Breast epithelium (tissue), 4 donors: ENCODE measurements around the gene AGER. TPM values are rescaled to one million over a fixed set of nuclear protein-coding genes. Genes with fewer than 3 reads are reported as not detected.

ENCODE experiments used
- DNase-seq, 2 donors: peaks; one replicate each; pipeline ENCODE4 v3.0.0-alpha.2; 2019; ENCODE audit warnings: low spot score in 2 of 2
- H3K27ac ChIP-seq, 2 donors: fragments of 200-600 bp; sonication (generic) in 1 of 2; one replicate each; pipeline ENCODE4 v1.5.1; 2016 to 2019; ENCODE audit warnings: mild to moderate bottlenecking in 1 of 2
- H3K27me3 ChIP-seq, 2 donors: fragments of 200-600 bp; sonication (generic) in 1 of 2; one replicate each; pipeline versions ENCODE4 v1.5.1 to v1.6.0; 2017 to 2019; ENCODE audit warnings: control low read depth in 1 of 2, mild to moderate bottlenecking in 1 of 2
- H3K36me3 ChIP-seq: fragments of 200-600 bp; one replicate; pipeline ENCODE4 v1.5.1; 2019
- H3K4me1 ChIP-seq, 2 donors: fragments of 200-600 bp; sonication (generic); one replicate each; pipeline ENCODE4 v1.5.1; 2016 to 2019; ENCODE audit warnings: control low read depth in 1 of 2
- H3K4me3 ChIP-seq, 3 donors: fragments of 200-600 bp; sonication (generic); 1 replicate in 2 of 3; 2 replicates in 1 of 3; pipeline ENCODE4 v1.5.1; 2016 to 2019; ENCODE audit warnings: mild to moderate bottlenecking in 3 of 3, moderate library complexity in 2 of 3
- H3K9me3 ChIP-seq, 2 donors: fragments of 200-600 bp; sonication (generic) in 1 of 2; one replicate each; pipeline ENCODE4 v1.5.1; 2016 to 2019; ENCODE audit warnings: control low read depth in 1 of 2
- CTCF ChIP-seq, 3 donors: fragments of 450-650 bp; IDR thresholded peaks; one replicate each; pipeline ENCODE4 v1.5.1; 2016 to 2017; ENCODE audit warnings: antibody characterized with exemption in 3 of 3, mild to moderate bottlenecking in 3 of 3, moderate library complexity in 3 of 3
- POLR2A ChIP-seq: fragments of 450-650 bp; IDR thresholded peaks from one replicate; pipeline ENCODE4 v1.6.1; 2016; ENCODE audit warnings: antibody characterized with exemption, mild to moderate bottlenecking, moderate library complexity
- POLR2AphosphoS5 ChIP-seq, 3 donors: sonication (generic); formaldehyde crosslinking; IDR thresholded peaks; one replicate each; pipeline ENCODE4 v1.6.1; 2017; ENCODE audit warnings: antibody characterized with exemption in 3 of 3
- intact Hi-C: fragments of 100-400 bp; cut with DNase I; formaldehyde crosslinking; loops from one replicate; pipeline ENCODE4 v1.15.1; 2023; ENCODE audit warnings: low total_unique reads
- total RNA-seq, 3 donors: library from RNA; depleted of rRNA; stranded (reverse); fragments of >200 nt; gene quantifications; one replicate each; pipeline ENCODE4 v1.1.0, GENCODE V29; 2016

The AGER gene
- total RNA-seq, 3 donors from 2014 or later = 1.3 to 2.6 (median 1.8) TPM

DNA sequence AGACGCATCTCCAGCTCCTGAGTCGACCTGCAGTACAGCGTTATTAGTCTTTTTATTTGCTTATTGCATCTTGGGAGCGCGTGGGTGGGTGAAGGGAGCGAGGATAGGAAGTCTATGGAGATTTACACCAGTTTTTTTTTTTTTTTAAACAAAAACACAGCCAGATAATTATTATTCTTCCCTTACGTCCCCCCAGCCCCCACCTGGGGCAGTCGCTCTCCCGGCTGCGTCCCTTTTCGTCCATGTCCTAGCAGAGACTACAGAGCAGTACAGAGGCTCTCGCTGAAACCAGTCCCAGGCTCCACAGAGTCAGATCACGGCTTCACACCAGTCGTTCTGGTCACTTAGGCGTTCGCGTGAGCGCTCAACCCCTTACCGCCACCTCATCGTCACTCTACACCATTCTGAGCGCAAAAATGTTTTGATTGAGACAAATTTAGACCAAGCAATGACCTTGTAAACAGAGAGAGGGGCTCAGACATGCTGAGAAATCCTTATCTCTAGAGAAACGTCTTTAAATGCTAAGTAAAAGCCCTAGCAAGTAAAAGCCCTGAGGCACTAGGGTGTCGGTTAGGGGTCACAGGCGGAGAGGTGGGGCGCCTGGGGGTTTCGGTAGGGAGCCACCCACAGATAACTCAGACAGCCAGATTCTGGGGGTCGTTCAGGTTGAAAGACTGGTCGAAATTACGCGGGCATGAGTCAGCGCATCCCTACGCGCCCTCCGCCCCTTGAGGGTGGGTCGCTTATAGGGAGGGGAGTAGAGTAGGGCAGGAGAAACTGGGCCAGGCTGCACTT, 31.1 kb downstream of the AGER start:
- intact Hi-C loops = no loop called here
- Histone ChIP-seq H3K36me3 (no peaks in the 10 kb centered on the region), H3K4me1 (peaks cover 0 to 11% of the 10 kb centered on the region in 2 donors), H3K9me3 (no peaks in the 10 kb centered on the region), H3K27ac (peak overlapping the region; percentile 89 to 98), H3K4me3 (peak overlapping the region; percentile 76 to 84 (median 82)), H3K27me3 (no peaks in the 10 kb centered on the region)
- DNase-seq = no peak
- TF ChIP-seq POLR2A (no peak), CTCF (IDR thresholded peaks at IDR 0.05) (no peak), POLR2AphosphoS5 (IDR thresholded peaks at IDR 0.05) (no peak)

- DNase-seq = no peak
- Histone ChIP-seq H3K4me3 (peak within 1 kb of the TSS; percentile 76 to 84 (median 82)), H3K4me1 (peaks cover 0 to 11% of the 10 kb centered on the region in 2 donors), H3K36me3 (no peaks in the 10 kb centered on the region), H3K27me3 (no peaks in the 10 kb centered on the region), H3K27ac (peak within 1 kb of the TSS; percentile 89 to 98), H3K9me3 (no peaks in the 10 kb centered on the region)
- intact Hi-C loops = no loop called here
- TF ChIP-seq POLR2A (no peak), CTCF (IDR thresholded peaks at IDR 0.05) (no peak), POLR2AphosphoS5 (IDR thresholded peaks at IDR 0.05) (no peak)
Observed at GRCh38 chr6:32151863-32152768, 31.9 kb downstream of the AGER start, which contains the start of gene PRRT1. PRRT1 (minus strand) TSS chr6:32151939; CDS start chr6:32151827, 112 bp downstream.

- TF ChIP-seq POLR2A = no peak
- no peak for TF ChIP-seq POLR2AphosphoS5 (IDR thresholded peaks at IDR 0.05)
- TF ChIP-seq CTCF (IDR thresholded peaks at IDR 0.05) = no peak
- Histone ChIP-seq H3K9me3 (no peaks in the 10 kb centered on the region), H3K27ac (peak overlapping the region in 1 of 2 donors; percentile 98), H3K4me3 (peak overlapping the region; percentile 36 to 84 (median 82)), H3K27me3 (no peaks in the 10 kb centered on the region), H3K36me3 (no peaks in the 10 kb centered on the region), H3K4me1 (peaks cover 0 to 11% of the 10 kb centered on the region in 2 donors)
- no peak for DNase-seq
- intact Hi-C loops = no loop called here
Observed at GRCh38 chr6:32151181-32151862, 32.7 kb downstream of the AGER start.

DNA sequence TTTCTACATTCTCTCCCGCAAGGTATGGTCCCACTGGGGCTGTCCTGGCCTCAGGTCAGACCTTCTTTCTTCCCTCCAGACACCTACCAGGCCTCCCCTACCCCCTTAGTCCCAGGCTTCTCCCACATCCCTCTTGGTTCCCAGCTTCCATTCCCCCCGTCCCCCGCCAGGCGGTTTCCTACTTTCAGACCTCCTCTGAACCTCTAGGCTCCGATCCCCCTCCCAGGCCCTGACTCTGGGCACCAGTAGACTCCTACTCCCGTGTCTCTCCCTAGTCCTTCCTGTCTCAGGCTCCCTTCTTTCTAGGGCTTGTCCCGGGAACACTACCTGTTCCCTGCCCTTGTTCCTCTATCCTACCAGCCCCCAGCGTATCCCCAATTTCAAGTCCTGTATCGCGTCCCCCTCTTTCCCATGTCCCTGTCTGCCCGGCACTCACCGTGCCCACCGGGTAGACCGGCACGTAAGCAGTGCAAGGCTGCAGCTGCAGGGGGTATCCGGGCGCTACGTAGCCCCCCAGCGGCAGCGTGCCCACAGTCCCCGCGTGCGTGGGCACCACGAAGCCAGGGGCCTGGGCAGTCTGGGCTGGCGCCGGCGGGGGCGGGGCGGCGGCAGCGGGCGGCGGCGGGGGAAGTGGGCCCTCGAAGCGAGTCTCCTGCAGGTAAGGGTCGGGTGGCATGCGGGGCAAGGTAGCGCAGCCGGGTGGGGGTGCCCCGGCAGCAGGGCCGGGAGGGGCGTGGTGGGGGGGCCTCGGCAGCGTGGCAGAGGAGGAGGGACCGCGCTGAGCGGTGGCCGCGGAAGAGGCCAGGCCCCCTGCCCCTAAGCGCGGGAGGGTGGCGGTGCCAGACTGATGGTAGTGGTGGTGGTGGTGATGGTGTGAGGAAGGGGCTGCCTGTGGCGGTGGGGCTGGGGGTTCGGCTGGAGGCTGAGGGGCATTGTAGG, 33.9 kb downstream of the AGER start:
- no peaks in the 10 kb centered on the region for H3K9me3 ChIP-seq
- peak overlapping the region in 2 of 3 donors; percentile 82 to 84 for H3K4me3 ChIP-seq
- H3K27ac ChIP-seq = peak overlapping the region in 1 of 2 donors; percentile 9
- peaks cover 0 to 3% of the 10 kb centered on the region in 2 donors for H3K4me1 ChIP-seq
- intact Hi-C loops = no loop called here
- no peaks in the 10 kb centered on the region for H3K36me3 ChIP-seq
- TF ChIP-seq POLR2A = no peak
- no peak for TF ChIP-seq POLR2AphosphoS5 (IDR thresholded peaks at IDR 0.05)
- TF ChIP-seq CTCF (IDR thresholded peaks at IDR 0.05) = no peak
- DNase-seq = no peak
- no peaks in the 10 kb centered on the region for H3K27me3 ChIP-seq
